Measurements from ENCODE around the gene APCDD1. TPM values are rescaled to one million over a fixed set of nuclear protein-coding genes. Genes with fewer than 3 reads are reported as not detected.

The APCDD1 gene
- total and polyA plus RNA-seq, 2 of the 13 experiments (the other 11 are each of a cell fraction or from before 2014, with no cell fraction given), result 2.1 to 8.6 TPM

DNA sequence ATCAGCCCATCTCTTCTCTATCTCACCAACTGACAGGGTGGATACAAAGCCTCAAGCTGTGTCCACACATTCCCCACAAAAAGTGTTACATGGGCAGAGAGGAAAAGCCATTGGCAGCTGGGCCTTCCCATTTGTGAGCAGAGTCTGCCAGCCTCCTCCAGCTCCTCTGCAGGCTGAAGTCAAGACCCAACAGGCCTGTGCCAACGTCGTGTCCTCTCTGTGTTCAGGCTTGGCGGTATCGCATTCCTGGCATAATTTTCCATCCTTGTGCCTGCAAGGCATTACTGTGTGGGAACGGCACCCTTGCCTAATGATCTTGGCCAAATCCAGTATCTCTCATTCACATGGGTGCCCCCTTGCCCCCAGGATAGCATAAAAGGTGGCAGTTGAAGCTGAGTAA, 41.5 kb upstream of the APCDD1 start:
- in situ Hi-C loops (cut with HindIII; ENCODE audit: extremely low pct_ligation_motif_present, low pct_unique_long_range_greater_than_20kb), result no loop called here
- no peak for ATAC-seq
- TF ChIP-seq, protein P1, sequence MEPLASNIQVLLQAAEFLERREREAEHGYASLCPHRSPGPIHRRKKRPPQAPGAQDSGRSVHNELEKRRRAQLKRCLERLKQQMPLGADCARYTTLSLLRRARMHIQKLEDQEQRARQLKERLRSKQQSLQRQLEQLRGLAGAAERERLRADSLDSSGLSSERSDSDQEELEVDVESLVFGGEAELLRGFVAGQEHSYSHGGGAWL (CRISPR knock-in tag; IDR thresholded peaks at IDR 0.05), result no peak
- intact Hi-C loops (cut with micrococcal nuclease; ENCODE audit: unreplicated experiment), result no loop called here
- no peaks in the 10 kb centered on the region for H3K36me3 ChIP-seq (replicated peaks in 1 of 2; ENCODE audit: control insufficient read depth in 1 of 2, insufficient read depth in 2 of 2, low read length in 2 of 2)
- H3K27ac ChIP-seq (ENCODE audit: extremely low read length, insufficient read depth, low read length), result no peak overlapping the region
- H3K9me3 ChIP-seq (ENCODE audit: low read length), result no peaks in the 10 kb centered on the region
- no peak for FAIRE-seq
- no peaks in the 10 kb centered on the region for H4K20me1 ChIP-seq (ENCODE audit: insufficient read depth, low read length)
- no peak overlapping the region for H2AFZ ChIP-seq (ENCODE audit: low read length)
- H3K9ac ChIP-seq (ENCODE audit: insufficient read depth, low read depth, low read length), result no peak overlapping the region
- H3K79me2 ChIP-seq (ENCODE audit: insufficient read depth, low read length), result no peaks in the 10 kb centered on the region
- no peaks in the 10 kb centered on the region for H3K4me1 ChIP-seq (ENCODE audit: insufficient read depth, low read length)
- CTCF ChIA-PET (ENCODE audit: low intra/inter-chr PET ratio, low total read pairs), result no interaction called here
- H3K4me3 ChIP-seq (replicated peaks in 1 of 3; ENCODE audit: insufficient read depth in 1 of 3, low read depth in 2 of 3, low read length in 3 of 3), result no peak overlapping the region
- WGBS (ENCODE audit: low lambda C conversion rate), result 50% methylated on average over 5 of the region's 5 CpGs
- POLR2A ChIA-PET, result no interaction called here
- no peak for DNase-seq (ENCODE audit: low spot score)
- H3K4me2 ChIP-seq (ENCODE audit: low read depth, low read length), result no peak overlapping the region
- BruUV-seq (replicated peaks), result no TSS peak
- peaks cover 0 to 17% of the 10 kb centered on the region in 2 experiments; a peak in 3 of 5 replicates for H3K27me3 ChIP-seq (ENCODE audit: control insufficient read depth in 1 of 2, insufficient read depth in 2 of 2, low read length in 2 of 2)

DNA sequence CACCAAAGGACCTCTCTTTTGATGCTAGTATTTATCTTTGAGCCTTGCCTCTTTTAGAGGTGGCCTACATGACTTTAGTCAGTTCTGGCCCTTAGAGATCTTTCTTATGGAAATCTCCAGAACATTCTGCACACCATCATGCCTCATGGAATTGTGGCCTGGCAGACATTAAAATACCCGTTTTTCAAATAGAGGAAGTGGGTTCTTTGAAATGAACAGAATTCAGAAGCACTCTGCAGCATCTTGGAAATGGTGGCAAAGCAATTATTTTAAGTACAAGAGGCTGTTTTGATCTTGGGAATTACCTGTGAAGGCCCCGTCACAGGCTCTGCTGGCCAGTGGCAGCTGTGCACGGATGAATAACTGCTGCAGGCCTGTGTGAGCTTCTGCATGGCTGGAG, 40.7 kb upstream of the APCDD1 start:
- FAIRE-seq (no peak), ATAC-seq (no peak), DNase-seq (ENCODE audit: low spot score) (no peak)
- H2AFZ ChIP-seq (ENCODE audit: low read length), result no peak overlapping the region
- BruUV-seq (replicated peaks), result no TSS peak
- H4K20me1 ChIP-seq (ENCODE audit: insufficient read depth, low read length), result no peaks in the 10 kb centered on the region
- no peak overlapping the region for H3K27ac ChIP-seq (ENCODE audit: extremely low read length, insufficient read depth, low read length)
- in situ Hi-C loops (cut with HindIII; ENCODE audit: extremely low pct_ligation_motif_present, low pct_unique_long_range_greater_than_20kb) (no loop called here), intact Hi-C loops (cut with micrococcal nuclease; ENCODE audit: unreplicated experiment) (no loop called here)
- no peak overlapping the region for H3K9ac ChIP-seq (ENCODE audit: insufficient read depth, low read depth, low read length)
- ChIA-PET POLR2A (no interaction called here), CTCF (ENCODE audit: low intra/inter-chr PET ratio, low total read pairs) (no interaction called here)
- no peak overlapping the region for H3K4me3 ChIP-seq (replicated peaks in 1 of 3; ENCODE audit: insufficient read depth in 1 of 3, low read depth in 2 of 3, low read length in 3 of 3)
- no peaks in the 10 kb centered on the region for H3K4me1 ChIP-seq (ENCODE audit: insufficient read depth, low read length)
- no peak overlapping the region for H3K4me2 ChIP-seq (ENCODE audit: low read depth, low read length)
- no peaks in the 10 kb centered on the region for H3K9me3 ChIP-seq (ENCODE audit: low read length)
- H3K36me3 ChIP-seq (replicated peaks in 1 of 2; ENCODE audit: control insufficient read depth in 1 of 2, insufficient read depth in 2 of 2, low read length in 2 of 2), result no peaks in the 10 kb centered on the region
- no peaks in the 10 kb centered on the region for H3K79me2 ChIP-seq (ENCODE audit: insufficient read depth, low read length)
- WGBS (ENCODE audit: low lambda C conversion rate), result 38% methylated on average over 3 of the region's 3 CpGs
- H3K27me3 ChIP-seq (ENCODE audit: control insufficient read depth in 1 of 2, insufficient read depth in 2 of 2, low read length in 2 of 2), result peaks cover 0 to 12% of the 10 kb centered on the region in 2 experiments; a peak in 3 of 5 replicates
- no peak for TF ChIP-seq DNMT1 (CRISPR knock-in tag; IDR thresholded peaks at IDR 0.05)
- no peak for TF ChIP-seq NFYB (CRISPR knock-in tag; IDR thresholded peaks at IDR 0.05)
- TF ChIP-seq, protein P2, sequence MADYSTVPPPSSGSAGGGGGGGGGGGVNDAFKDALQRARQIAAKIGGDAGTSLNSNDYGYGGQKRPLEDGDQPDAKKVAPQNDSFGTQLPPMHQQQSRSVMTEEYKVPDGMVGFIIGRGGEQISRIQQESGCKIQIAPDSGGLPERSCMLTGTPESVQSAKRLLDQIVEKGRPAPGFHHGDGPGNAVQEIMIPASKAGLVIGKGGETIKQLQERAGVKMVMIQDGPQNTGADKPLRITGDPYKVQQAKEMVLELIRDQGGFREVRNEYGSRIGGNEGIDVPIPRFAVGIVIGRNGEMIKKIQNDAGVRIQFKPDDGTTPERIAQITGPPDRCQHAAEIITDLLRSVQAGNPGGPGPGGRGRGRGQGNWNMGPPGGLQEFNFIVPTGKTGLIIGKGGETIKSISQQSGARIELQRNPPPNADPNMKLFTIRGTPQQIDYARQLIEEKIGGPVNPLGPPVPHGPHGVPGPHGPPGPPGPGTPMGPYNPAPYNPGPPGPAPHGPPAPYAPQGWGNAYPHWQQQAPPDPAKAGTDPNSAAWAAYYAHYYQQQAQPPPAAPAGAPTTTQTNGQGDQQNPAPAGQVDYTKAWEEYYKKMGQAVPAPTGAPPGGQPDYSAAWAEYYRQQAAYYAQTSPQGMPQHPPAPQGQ (CRISPR knock-in tag; IDR thresholded peaks at IDR 0.05; ENCODE audit: borderline replicate concordance), result no peak
- TF ChIP-seq, protein P3, sequence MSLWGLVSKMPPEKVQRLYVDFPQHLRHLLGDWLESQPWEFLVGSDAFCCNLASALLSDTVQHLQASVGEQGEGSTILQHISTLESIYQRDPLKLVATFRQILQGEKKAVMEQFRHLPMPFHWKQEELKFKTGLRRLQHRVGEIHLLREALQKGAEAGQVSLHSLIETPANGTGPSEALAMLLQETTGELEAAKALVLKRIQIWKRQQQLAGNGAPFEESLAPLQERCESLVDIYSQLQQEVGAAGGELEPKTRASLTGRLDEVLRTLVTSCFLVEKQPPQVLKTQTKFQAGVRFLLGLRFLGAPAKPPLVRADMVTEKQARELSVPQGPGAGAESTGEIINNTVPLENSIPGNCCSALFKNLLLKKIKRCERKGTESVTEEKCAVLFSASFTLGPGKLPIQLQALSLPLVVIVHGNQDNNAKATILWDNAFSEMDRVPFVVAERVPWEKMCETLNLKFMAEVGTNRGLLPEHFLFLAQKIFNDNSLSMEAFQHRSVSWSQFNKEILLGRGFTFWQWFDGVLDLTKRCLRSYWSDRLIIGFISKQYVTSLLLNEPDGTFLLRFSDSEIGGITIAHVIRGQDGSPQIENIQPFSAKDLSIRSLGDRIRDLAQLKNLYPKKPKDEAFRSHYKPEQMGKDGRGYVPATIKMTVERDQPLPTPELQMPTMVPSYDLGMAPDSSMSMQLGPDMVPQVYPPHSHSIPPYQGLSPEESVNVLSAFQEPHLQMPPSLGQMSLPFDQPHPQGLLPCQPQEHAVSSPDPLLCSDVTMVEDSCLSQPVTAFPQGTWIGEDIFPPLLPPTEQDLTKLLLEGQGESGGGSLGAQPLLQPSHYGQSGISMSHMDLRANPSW (CRISPR knock-in tag; IDR thresholded peaks at IDR 0.05; ENCODE audit: borderline replicate concordance), result no peak
- TF ChIP-seq MAFF (IDR thresholded peaks at IDR 0.05; ENCODE audit: low read depth, low read length), result no peak
- TF ChIP-seq ZNF670 (CRISPR knock-in tag; IDR thresholded peaks at IDR 0.05; ENCODE audit: borderline replicate concordance), result no peak
- TF ChIP-seq ELF3 (CRISPR knock-in tag; IDR thresholded peaks at IDR 0.05), result no peak
- TF ChIP-seq ZNF841 (CRISPR knock-in tag; IDR thresholded peaks at IDR 0.05; ENCODE audit: borderline replicate concordance), result no peak
- no peak for TF ChIP-seq ZNF296 (CRISPR knock-in tag; conservative IDR thresholded peaks at IDR 0.05)
- TF ChIP-seq FLYWCH1 (CRISPR knock-in tag; IDR thresholded peaks at IDR 0.05), result no peak
- TF ChIP-seq, protein P4, sequence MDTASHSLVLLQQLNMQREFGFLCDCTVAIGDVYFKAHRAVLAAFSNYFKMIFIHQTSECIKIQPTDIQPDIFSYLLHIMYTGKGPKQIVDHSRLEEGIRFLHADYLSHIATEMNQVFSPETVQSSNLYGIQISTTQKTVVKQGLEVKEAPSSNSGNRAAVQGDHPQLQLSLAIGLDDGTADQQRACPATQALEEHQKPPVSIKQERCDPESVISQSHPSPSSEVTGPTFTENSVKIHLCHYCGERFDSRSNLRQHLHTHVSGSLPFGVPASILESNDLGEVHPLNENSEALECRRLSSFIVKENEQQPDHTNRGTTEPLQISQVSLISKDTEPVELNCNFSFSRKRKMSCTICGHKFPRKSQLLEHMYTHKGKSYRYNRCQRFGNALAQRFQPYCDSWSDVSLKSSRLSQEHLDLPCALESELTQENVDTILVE (CRISPR knock-in tag; IDR thresholded peaks at IDR 0.05), result no peak

All from HepG2 (cell line).